ENCODE data around the gene MAP1LC3B.

DNA sequence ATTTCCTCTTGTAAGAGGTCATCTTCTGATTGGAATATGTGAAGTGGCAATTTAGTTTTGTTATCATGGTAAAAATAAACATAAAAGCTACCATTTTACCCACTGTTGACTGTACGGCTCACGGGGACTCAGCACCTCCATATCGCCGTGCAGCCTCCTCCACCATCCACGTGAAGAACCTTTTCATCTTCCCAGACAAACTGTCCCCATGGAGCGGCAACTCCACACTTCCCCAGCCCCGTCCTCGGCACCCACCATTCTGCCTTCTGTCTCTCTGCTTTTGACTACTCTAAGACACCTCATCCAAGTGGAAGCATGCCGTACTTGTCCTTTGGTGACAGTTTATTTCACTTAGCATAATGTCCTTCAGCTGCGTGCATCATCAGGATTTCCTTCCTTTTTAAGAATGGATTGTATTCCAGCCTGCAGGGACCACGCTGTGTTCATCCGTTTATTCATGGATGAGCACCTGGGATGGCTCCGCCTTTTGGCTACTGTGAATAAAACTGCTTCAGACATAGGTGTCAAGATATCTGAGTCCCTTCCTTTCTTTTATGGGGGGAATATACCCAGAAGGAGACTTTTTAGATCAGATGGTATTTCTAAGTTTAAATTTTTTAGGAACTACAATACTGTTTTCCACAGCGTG lies 22.9 kb upstream of the MAP1LC3B start:
- TF ChIP-seq CTCF (conservative IDR thresholded peaks at IDR 0.05 in 1 of 2, IDR thresholded peaks at IDR 0.05 in 1 of 2; ENCODE audit: extremely low read depth in 1 of 2, insufficient read depth in 1 of 2, low read depth in 1 of 2, low read length in 2 of 2) = no peak
- TF ChIP-seq EZH2 (IDR thresholded peaks at IDR 0.05; ENCODE audit: borderline replicate concordance, low read length) = no peak
